Thyroid gland (tissue), 4 donors: ENCODE results near the gene PPDPF. TPM values are rescaled to one million over a fixed set of nuclear protein-coding genes. Genes with fewer than 3 reads are reported as not detected.
"Not testable (repeated sequence)": the region's sequence is repeated elsewhere in the genome, so short reads cannot be mapped to it uniquely, and the experiment has no call there.

Experiments
- DNase-seq, 2 donors: peaks; one replicate each; pipeline ENCODE4 v3.0.0-alpha.2; 2019
- H3K27ac ChIP-seq, 3 donors: fragments of 200-600 bp; sonication (generic); 1 replicate in 2 of 3; 2 replicates in 1 of 3; pipeline ENCODE4 v1.5.1; 2016 to 2019; ENCODE audit warnings: mild to moderate bottlenecking in 1 of 3, moderate library complexity in 1 of 3
- H3K27me3 ChIP-seq: fragments of 200-600 bp; sonication (generic); one replicate; pipeline ENCODE4 v1.5.1; 2019
- H3K36me3 ChIP-seq, 2 donors: fragments of 200-600 bp; sonication (generic); one replicate each; pipeline ENCODE4 v1.5.1; 2016 to 2019
- H3K4me1 ChIP-seq, 2 donors: fragments of 200-600 bp; sonication (generic); one replicate each; pipeline ENCODE4 v1.5.1; 2017 to 2019
- H3K4me3 ChIP-seq, 3 donors: fragments of 200-600 bp; sonication (generic); replicated peaks in 1 of 3; 1 replicate in 2 of 3; 2 replicates in 1 of 3; pipeline ENCODE4 v1.5.1; 2016; ENCODE audit warnings: mild to moderate bottlenecking in 1 of 3
- H3K9me3 ChIP-seq: fragments of 200-600 bp; sonication (generic); one replicate; pipeline ENCODE4 v1.5.1; 2017
- POLR2A ChIP-seq, 2 donors: fragments of 450-650 bp; IDR thresholded peaks; one replicate each; pipeline ENCODE4 v1.6.1; 2017; ENCODE audit warnings: antibody characterized with exemption in 2 of 2, mild to moderate bottlenecking in 2 of 2, moderate library complexity in 1 of 2
- WGBS, 2 donors: methylation state at CpG; one replicate each; pipeline ENCODE4 v1.1.5; 2017; 5-methylcytosine and 5-hydroxymethylcytosine counted together
- intact Hi-C: fragments of 100-400 bp; cut with DNase I; formaldehyde crosslinking; loops from one replicate; pipeline ENCODE4 v1.15.1; 2023
- total RNA-seq, 4 donors: library from RNA; depleted of rRNA; stranded (reverse); fragments of >200 nt; gene quantifications; one replicate each; pipeline ENCODE4 v1.2.3, GENCODE V29; 2016
- TF ChIP-seq, protein P1 (sequence below), 6 experiments: fragments of 200-600 bp in 3 of 6; fragments of 450-650 bp in 3 of 6; sonication (generic) in 3 of 6; IDR thresholded peaks; one replicate each; pipeline ENCODE4 v1.5.1; 2016 to 2019; ENCODE audit warnings: antibody characterized with exemption in 6 of 6, mild to moderate bottlenecking in 2 of 6, inconsistent platforms in 1 of 6, moderate library complexity in 1 of 6

Gene PPDPF
- total RNA-seq, 4 donors from 2014 or later: 82.0 to 226 (median 146) TPM

DNA sequence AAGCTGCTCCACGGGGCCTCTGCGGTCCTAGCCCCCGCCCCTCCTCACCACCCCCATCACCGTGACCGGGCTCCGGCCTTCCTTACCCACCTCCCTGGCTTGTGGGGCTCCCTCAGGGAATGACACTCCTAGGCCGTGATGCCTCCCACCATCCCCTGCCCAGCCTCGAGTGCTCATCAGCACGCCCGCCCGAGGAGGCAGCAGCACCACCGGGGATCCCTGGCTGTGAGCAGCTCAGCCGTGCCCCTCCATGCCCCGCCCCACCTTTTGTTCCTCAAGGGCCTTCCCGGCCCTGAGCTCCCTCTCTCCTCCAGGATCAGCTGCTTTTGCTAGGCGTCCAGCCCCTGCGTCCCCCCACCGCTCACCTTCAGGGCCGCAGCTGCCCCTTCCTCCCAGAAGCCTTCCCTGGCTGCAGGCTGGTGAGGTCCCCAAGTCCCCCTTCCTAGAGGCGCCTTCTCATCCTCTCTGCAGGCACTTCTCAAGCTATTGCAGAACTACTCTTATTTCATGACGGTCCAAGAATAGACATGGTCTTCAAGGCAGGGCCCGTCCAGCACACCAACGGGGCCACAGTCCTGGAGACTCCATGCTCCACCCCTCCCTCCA, 36.4 kb downstream of the PPDPF start:
- intact Hi-C loops: no loop called here

DNA sequence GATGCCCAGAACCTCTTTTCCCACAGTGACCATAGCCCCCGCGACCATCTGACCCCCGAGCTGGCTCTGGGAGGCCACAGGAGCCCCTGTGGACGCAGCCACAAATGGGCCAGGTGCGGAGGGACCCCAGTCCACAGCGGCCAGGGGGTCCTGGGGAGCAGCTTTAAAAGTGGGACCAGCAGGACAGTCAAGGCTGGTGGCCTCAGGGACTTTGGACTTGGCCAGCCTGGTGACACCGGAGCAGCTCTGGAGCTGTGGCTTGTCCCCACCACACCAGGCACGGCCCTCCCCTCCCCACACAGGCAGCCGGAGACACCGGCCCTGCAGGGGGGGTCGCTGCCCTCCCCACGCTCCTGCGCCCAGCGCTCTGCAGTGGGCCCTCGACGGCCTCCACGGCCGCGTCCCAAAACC, 36.9 kb downstream of the PPDPF start:
- no peaks in the 10 kb centered on the region for H3K27me3 ChIP-seq
- intact Hi-C loops: no loop called here
- no peak for DNase-seq
- WGBS, 2 donors: 89 to 92% methylated on average over 17 to 19 of the region's 19 CpGs
- H3K9me3 ChIP-seq: no peaks in the 10 kb centered on the region
- no peak for TF ChIP-seq POLR2A (IDR thresholded peaks at IDR 0.05)
- peaks cover 31% of the 10 kb centered on the region in 2 donors for H3K36me3 ChIP-seq
- H3K4me3 ChIP-seq: no peak overlapping the region
- H3K27ac ChIP-seq: no peak overlapping the region
- H3K4me1 ChIP-seq: peaks cover 9 to 12% of the 10 kb centered on the region in 2 donors

More for the DNA sequence above, 36.4 kb downstream of the PPDPF start:
- TF ChIP-seq POLR2A (IDR thresholded peaks at IDR 0.05): no peak
- TF ChIP-seq, protein P1, sequence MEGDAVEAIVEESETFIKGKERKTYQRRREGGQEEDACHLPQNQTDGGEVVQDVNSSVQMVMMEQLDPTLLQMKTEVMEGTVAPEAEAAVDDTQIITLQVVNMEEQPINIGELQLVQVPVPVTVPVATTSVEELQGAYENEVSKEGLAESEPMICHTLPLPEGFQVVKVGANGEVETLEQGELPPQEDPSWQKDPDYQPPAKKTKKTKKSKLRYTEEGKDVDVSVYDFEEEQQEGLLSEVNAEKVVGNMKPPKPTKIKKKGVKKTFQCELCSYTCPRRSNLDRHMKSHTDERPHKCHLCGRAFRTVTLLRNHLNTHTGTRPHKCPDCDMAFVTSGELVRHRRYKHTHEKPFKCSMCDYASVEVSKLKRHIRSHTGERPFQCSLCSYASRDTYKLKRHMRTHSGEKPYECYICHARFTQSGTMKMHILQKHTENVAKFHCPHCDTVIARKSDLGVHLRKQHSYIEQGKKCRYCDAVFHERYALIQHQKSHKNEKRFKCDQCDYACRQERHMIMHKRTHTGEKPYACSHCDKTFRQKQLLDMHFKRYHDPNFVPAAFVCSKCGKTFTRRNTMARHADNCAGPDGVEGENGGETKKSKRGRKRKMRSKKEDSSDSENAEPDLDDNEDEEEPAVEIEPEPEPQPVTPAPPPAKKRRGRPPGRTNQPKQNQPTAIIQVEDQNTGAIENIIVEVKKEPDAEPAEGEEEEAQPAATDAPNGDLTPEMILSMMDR (IDR thresholded peaks at IDR 0.05): no peak
- Histone ChIP-seq H3K27me3 (no peaks in the 10 kb centered on the region), H3K27ac (no peak overlapping the region), H3K4me3 (no peak overlapping the region), H3K36me3 (peaks cover 26% of the 10 kb centered on the region in 2 donors), H3K4me1 (peaks cover 9 to 13% of the 10 kb centered on the region in 2 donors), H3K9me3 (no peaks in the 10 kb centered on the region)
- DNase-seq: no peak
- 71 to 79% methylated on average over 18 to 22 of the region's 23 CpGs for WGBS, 2 donors

DNA sequence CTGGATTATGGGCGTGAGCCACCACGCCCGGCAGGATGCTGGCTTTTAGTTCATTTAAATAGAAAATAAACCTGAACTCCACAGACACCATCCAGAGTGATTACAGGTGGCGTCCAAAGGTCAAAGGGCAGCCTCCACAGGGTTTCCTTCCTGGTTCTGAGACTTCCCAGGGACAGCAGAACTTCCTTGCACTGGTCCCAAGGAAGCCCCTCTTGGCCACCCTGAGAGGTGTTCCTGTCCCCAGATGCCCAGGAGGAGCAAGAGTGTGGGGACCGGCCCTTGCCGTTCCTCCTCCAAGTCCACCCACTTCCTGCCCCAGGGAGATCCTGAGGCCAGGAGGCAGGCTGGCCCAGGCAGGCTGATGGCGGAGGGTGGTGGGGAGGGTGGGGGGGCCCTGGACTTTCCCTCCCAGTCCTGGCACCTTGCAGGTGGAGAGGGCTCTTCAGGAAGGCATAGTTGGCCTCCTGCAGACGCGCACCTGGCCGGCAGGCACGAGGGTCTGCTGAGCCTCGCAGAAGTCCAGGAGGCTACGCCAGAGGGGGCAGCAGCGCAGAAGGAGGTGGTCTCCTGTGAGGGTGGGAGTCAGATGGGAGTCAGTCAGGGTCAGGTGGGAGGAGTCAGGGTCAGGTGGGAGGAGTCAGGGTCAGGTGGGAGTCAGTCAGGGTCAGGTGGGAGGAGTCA, 38.4 kb downstream of the PPDPF start:
- Histone ChIP-seq H3K4me3 (no peak overlapping the region), H3K27me3 (no peaks in the 10 kb centered on the region), H3K9me3 (no peaks in the 10 kb centered on the region), H3K36me3 (peaks cover 39 to 43% of the 10 kb centered on the region in 2 donors), H3K4me1 (peaks cover 5% of the 10 kb centered on the region in 2 donors), H3K27ac (no peak overlapping the region)
- 94 to 97% methylated on average over 10 to 11 of the region's 14 CpGs for WGBS, 2 donors
- no peak for DNase-seq
- TF ChIP-seq, protein P1 (IDR thresholded peaks at IDR 0.05): no peak
- no peak for TF ChIP-seq POLR2A (IDR thresholded peaks at IDR 0.05)
- intact Hi-C loops: no loop called here

DNA sequence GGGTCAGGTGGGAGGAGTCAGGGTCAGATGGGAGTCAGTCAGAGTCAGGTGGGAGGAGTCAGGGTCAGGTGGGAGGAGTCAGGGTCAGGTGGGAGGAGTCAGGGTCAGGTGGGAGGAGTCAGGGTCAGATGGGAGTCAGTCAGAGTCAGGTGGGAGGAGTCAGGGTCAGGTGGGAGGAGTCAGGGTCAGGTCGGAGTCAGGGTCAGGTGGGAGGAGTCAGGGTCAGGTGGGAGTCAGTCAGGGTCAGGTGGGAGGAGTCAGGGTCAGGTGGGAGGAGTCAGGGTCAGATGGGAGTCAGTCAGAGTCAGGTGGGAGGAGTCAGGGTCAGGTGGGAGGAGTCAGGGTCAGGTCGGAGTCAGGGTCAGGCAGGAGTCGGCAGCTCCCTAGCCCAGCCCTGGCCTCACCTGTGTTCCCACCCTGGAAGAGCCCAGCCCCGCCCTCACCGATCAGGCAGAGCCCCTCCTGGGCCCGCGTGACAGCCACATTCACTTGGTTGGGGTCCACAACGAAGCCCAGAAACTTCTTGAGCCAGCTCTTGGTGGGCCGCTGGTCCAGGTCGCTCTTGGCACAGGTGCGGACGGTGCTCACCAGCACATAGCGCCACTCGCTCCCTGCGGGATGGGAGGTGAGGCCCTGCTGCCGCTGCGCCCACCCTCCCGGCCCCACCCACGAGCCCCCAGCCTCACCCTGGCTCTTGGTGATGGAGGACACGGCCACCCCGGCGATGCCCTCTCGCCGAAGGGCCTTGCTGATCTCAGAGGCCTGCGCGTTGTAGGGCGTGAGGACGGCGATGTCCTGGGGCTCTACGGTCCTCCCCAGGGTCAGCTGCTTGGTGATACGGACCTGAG, 39.1 kb downstream of the PPDPF start:
- DNase-seq, H3K4me3 ChIP-seq, intact Hi-C loops, H3K27me3 ChIP-seq, H3K9me3 ChIP-seq, H3K27ac ChIP-seq, H3K4me1 ChIP-seq: not testable (repeated sequence)
- H3K36me3 ChIP-seq: peaks cover 39 to 49% of the 10 kb centered on the region in 2 donors
- WGBS, 2 donors: 95 to 96% methylated on average over 18 to 29 of the region's 31 CpGs

DNA sequence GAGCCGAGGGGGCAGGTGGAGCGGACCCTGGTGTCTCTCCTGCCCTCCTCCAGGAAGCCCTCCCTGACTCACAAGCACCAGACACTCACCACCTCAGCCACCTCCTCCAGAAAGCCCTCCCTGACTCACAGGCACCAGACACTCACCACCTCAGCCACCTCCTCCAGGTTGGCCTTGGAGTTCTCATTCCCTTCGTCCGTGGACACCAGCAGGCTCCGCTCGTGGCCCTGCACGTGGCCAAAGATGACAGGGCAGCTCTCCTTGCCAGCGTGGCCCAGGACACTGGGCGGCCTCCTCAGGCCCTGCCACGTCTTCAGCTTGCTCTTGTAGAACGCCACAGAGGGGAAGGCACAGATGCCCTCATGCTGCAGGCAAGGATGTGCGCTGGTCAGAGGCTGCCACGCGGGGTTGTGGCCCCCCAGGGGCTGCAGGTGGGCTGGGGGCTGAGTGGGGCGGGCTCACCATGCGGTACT, 39.8 kb downstream of the PPDPF start:
- H3K27ac ChIP-seq: no peak overlapping the region
- no peaks in the 10 kb centered on the region for H3K4me1 ChIP-seq
- H3K36me3 ChIP-seq: peaks cover 39 to 55% of the 10 kb centered on the region in 2 donors
- no peaks in the 10 kb centered on the region for H3K9me3 ChIP-seq
- DNase-seq: no peak
- H3K4me3 ChIP-seq: no peak overlapping the region
- TF ChIP-seq, protein P1 (IDR thresholded peaks at IDR 0.05): no peak
- TF ChIP-seq POLR2A (IDR thresholded peaks at IDR 0.05): no peak
- intact Hi-C loops: no loop called here
- no peaks in the 10 kb centered on the region for H3K27me3 ChIP-seq
- 98 to 100% methylated on average over 7 to 16 of the region's 16 CpGs for WGBS, 2 donors
